Measurements from ENCODE around the gene CLUH.
A peak's percentile ranks its signal among the peaks of the same experiment; 100 is the strongest.

Gene CLUH

DNA sequence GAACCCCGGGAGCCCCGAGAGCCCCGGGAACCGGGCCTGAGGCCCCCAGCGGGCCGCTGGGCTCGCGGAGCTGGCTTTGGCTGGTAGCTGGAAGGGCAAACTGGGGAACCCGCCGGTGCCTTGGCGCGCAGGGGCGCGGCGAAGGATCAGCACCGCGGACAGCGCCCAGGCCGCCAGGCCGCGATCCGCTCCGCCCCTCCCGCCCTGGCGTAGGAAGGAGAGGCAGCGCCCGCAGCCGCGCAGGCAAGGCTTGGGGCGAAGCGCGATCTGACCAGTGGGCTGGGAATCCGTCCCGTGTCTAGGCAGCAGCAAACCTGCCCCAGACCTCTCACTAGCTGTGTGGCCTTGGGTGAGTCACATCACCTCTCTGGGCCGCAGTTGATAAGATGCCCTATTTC is 38.2 kb upstream of the CLUH start:
- Histone ChIP-seq H3F3A (ENCODE audit: insufficient read depth, low read length) (no peaks in the 10 kb centered on the region), H3K27ac (ENCODE audit: low read length) (no peak overlapping the region), H3K9ac (ENCODE audit: low read length) (no peak overlapping the region), H3K4me1 (ENCODE audit: low read length) (no peaks in the 10 kb centered on the region), H2AFZ (ENCODE audit: low read length) (no peak overlapping the region), H3K4me2 (ENCODE audit: low read depth, low read length) (no peak overlapping the region), H4K20me1 (ENCODE audit: insufficient read depth, low read length) (no peaks in the 10 kb centered on the region), H3K9me2 (replicated peaks; ENCODE audit: insufficient read depth, low read length) (no peaks in the 10 kb centered on the region), H3K27me3 (replicated peaks; ENCODE audit: insufficient read depth, low read length) (peaks cover 71% of the 10 kb centered on the region), H3K9me3 (replicated peaks; ENCODE audit: insufficient read depth, low read length) (no peaks in the 10 kb centered on the region), H3K79me2 (ENCODE audit: low read length) (no peaks in the 10 kb centered on the region), H3K4me3 (ENCODE audit: low read length) (no peak overlapping the region), H3K36me3 (replicated peaks; ENCODE audit: insufficient read depth, low read length) (no peaks in the 10 kb centered on the region)
- peak; percentile 76 for DNase-seq
- TF ChIP-seq EZH2 (optimal IDR thresholded peaks at IDR 0.05; ENCODE audit: low read depth, low read length) (no peak), EZH2phosphoT487 (IDR thresholded peaks at IDR 0.05; ENCODE audit: low read length) (no peak)
- TF ChIP-seq, protein P1, sequence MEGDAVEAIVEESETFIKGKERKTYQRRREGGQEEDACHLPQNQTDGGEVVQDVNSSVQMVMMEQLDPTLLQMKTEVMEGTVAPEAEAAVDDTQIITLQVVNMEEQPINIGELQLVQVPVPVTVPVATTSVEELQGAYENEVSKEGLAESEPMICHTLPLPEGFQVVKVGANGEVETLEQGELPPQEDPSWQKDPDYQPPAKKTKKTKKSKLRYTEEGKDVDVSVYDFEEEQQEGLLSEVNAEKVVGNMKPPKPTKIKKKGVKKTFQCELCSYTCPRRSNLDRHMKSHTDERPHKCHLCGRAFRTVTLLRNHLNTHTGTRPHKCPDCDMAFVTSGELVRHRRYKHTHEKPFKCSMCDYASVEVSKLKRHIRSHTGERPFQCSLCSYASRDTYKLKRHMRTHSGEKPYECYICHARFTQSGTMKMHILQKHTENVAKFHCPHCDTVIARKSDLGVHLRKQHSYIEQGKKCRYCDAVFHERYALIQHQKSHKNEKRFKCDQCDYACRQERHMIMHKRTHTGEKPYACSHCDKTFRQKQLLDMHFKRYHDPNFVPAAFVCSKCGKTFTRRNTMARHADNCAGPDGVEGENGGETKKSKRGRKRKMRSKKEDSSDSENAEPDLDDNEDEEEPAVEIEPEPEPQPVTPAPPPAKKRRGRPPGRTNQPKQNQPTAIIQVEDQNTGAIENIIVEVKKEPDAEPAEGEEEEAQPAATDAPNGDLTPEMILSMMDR (IDR thresholded peaks at IDR 0.05; ENCODE audit: low read length) = no peak

DNA sequence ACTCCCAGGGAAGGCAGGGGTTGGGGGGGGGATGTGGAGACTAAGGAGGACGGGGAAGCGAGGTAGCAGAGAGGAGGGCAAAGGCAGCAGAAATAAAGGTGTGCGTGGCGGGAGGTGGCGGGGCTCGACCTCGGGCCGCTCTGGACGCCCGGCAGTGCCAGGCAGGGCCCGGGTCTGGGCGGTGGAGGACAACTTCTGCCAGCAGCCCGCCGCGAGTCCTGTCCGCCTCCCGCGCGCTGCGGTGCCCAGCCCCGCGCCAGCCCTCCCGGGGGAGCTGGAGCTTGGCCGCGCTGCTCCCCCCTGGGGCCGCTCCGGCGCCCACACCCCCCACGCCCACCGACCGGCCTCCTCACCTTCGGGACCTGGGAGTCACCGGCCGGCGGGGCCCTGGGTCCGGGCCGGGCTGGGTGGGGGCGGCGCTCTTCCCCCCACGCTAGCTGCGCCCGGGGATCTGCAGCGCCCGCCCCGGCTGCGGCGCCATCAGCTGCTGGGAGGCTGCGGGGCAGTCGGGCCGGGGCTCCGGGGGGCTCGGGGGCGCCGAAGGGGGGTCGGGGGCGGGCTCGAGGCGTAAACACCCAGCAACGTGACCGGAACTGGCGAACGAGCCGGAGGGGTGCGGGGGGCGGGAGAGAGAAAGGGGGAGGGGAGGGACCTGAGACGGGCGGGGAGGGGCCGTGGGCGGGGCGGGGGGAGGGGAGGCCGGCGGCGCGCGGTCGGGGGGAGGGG is 37.7 kb upstream of the CLUH start, which contains the start of gene CCDC92B:
Gene CCDC92B, minus strand, starts transcription at position 595 of the 726 bp plus-strand sequence. CDS start 14,507 bp downstream, outside the sequence.
- Histone ChIP-seq H2AFZ (ENCODE audit: low read length) (no peak within 1 kb of the TSS), H3K27me3 (replicated peaks; ENCODE audit: insufficient read depth, low read length) (peaks cover 73% of the 10 kb centered on the region), H3K4me3 (ENCODE audit: low read length) (no peak within 1 kb of the TSS), H3K79me2 (ENCODE audit: low read length) (no peaks in the 10 kb centered on the region), H3K4me1 (ENCODE audit: low read length) (no peaks in the 10 kb centered on the region), H3K36me3 (replicated peaks; ENCODE audit: insufficient read depth, low read length) (no peaks in the 10 kb centered on the region), H3K9me2 (replicated peaks; ENCODE audit: insufficient read depth, low read length) (no peaks in the 10 kb centered on the region), H3F3A (ENCODE audit: insufficient read depth, low read length) (no peaks in the 10 kb centered on the region), H4K20me1 (ENCODE audit: insufficient read depth, low read length) (no peaks in the 10 kb centered on the region), H3K9me3 (replicated peaks; ENCODE audit: insufficient read depth, low read length) (no peaks in the 10 kb centered on the region), H3K27ac (ENCODE audit: low read length) (no peak within 1 kb of the TSS), H3K4me2 (ENCODE audit: low read depth, low read length) (no peak within 1 kb of the TSS), H3K9ac (ENCODE audit: low read length) (no peak within 1 kb of the TSS)
- TF ChIP-seq EZH2phosphoT487 (IDR thresholded peaks at IDR 0.05; ENCODE audit: low read length) (no peak), EZH2 (optimal IDR thresholded peaks at IDR 0.05; ENCODE audit: low read depth, low read length) (no peak)
- TF ChIP-seq, protein P1 (IDR thresholded peaks at IDR 0.05; ENCODE audit: low read length) = no peak
- no peak for DNase-seq

- Histone ChIP-seq H3F3A (ENCODE audit: insufficient read depth, low read length) (no peaks in the 10 kb centered on the region), H3K9me2 (replicated peaks; ENCODE audit: insufficient read depth, low read length) (no peaks in the 10 kb centered on the region), H3K79me2 (ENCODE audit: low read length) (no peaks in the 10 kb centered on the region), H3K9ac (ENCODE audit: low read length) (no peak overlapping the region), H3K4me2 (ENCODE audit: low read depth, low read length) (no peak overlapping the region), H4K20me1 (ENCODE audit: insufficient read depth, low read length) (no peaks in the 10 kb centered on the region), H3K4me1 (ENCODE audit: low read length) (no peaks in the 10 kb centered on the region), H3K9me3 (replicated peaks; ENCODE audit: insufficient read depth, low read length) (no peaks in the 10 kb centered on the region), H3K36me3 (replicated peaks; ENCODE audit: insufficient read depth, low read length) (no peaks in the 10 kb centered on the region), H3K4me3 (ENCODE audit: low read length) (no peak overlapping the region), H3K27me3 (replicated peaks; ENCODE audit: insufficient read depth, low read length) (peaks cover 83% of the 10 kb centered on the region), H2AFZ (ENCODE audit: low read length) (no peak overlapping the region), H3K27ac (ENCODE audit: low read length) (no peak overlapping the region)
- DNase-seq = no peak
- TF ChIP-seq EZH2phosphoT487 (IDR thresholded peaks at IDR 0.05; ENCODE audit: low read length) (no peak), EZH2 (optimal IDR thresholded peaks at IDR 0.05; ENCODE audit: low read depth, low read length) (no peak)
- TF ChIP-seq, protein P1 (IDR thresholded peaks at IDR 0.05; ENCODE audit: low read length) = no peak
Observed at GRCh38 chr17:2745317-2746037, 33.9 kb upstream of the CLUH start.

All from MM.1S (cell line).